ENCODE measurements around the gene BCAS4. TPM values are rescaled to one million over a fixed set of nuclear protein-coding genes. Genes with fewer than 3 reads are reported as not detected.
"Not testable (repeated sequence)": the region's sequence is repeated elsewhere in the genome, so short reads cannot be mapped to it uniquely, and the experiment has no call there.

BCAS4 gene
- total RNA-seq, 2 experiments from 2014 or later = 19.0 to 20.9 TPM

- intact Hi-C loops (cut with DNase I, micrococcal nuclease) = loop anchor here in 1 of 2 experiments (5.0 kb wide), 1 partner anchor 61 kb away; the partner anchor contains the start of gene PARD6B
- no peaks in the 10 kb centered on the region for H3K36me3 ChIP-seq (ENCODE audit: insufficient read depth, low read length)
- H3K27me3 Mint-ChIP-seq = no peaks in the 10 kb centered on the region
- ATAC-seq (ENCODE audit: poor library complexity) (no peak), DNase-seq (no peak)
- peaks cover 34% of the 10 kb centered on the region for H3K4me1 ChIP-seq (ENCODE audit: insufficient read depth, low read length)
- peak overlapping the region; percentile 85 for H3K4me3 Mint-ChIP-seq
- H3K4me3 ChIP-seq (ENCODE audit: low read length) = no peak overlapping the region
- H3K9me3 Mint-ChIP-seq = no peaks in the 10 kb centered on the region
- H3K36me3 Mint-ChIP-seq (ENCODE audit: low read depth) = peaks cover 5% of the 10 kb centered on the region
- TF ChIP-seq CTCF (IDR thresholded peaks at IDR 0.05) = no peak
- ChIA-PET POLR2A (interaction anchor here (3.1 to 4.0 kb wide), 2 partner anchors 138 to 165 kb away, joined by 47 to 157 read pairs; partner anchors contain the start of genes ADNP, DPM1 and MOCS3), CTCF (interaction anchor here (0.6 to 3.0 kb wide), 11 partner anchors 8 to 374 kb away, joined by 3 to 65 read pairs (median 5); partner anchors contain the start of genes ADNP, DPM1 and MOCS3)
- no peak overlapping the region for H3K27ac ChIP-seq (ENCODE audit: low read depth in 1 of 2, low read length in 2 of 2)
- peak overlapping the region; percentile 50 for H3K27ac Mint-ChIP-seq
- no peaks in the 10 kb centered on the region for H3K27me3 ChIP-seq (ENCODE audit: control insufficient read depth in 1 of 2, insufficient read depth in 2 of 2, low read length in 2 of 2)
- no peaks in the 10 kb centered on the region for H3K9me3 ChIP-seq (ENCODE audit: control insufficient read depth in 1 of 2, insufficient read depth in 1 of 2, low read length in 2 of 2)
- H3K4me1 Mint-ChIP-seq (ENCODE audit: low read depth) = peaks cover 15% of the 10 kb centered on the region
These were observed 1.9 kb upstream of the BCAS4 start for GRCh38 chr20:50792708-50793574.

- peak; percentile 56 for TF ChIP-seq CTCF (IDR thresholded peaks at IDR 0.05)
- POLR2A ChIA-PET = interaction anchor here (1.3 to 4.0 kb wide), 8 partner anchors 10 to 194 kb away, joined by 3 to 157 read pairs (median 6); partner anchors contain the start of genes ADNP, DPM1 and MOCS3
- peaks cover 34% of the 10 kb centered on the region for H3K4me1 ChIP-seq (ENCODE audit: insufficient read depth, low read length)
- H3K36me3 ChIP-seq (ENCODE audit: insufficient read depth, low read length); ATAC-seq (ENCODE audit: poor library complexity); H3K27me3 ChIP-seq (ENCODE audit: control insufficient read depth in 1 of 2, insufficient read depth in 2 of 2, low read length in 2 of 2); H3K4me3 ChIP-seq (ENCODE audit: low read length); H3K9me3 ChIP-seq (ENCODE audit: control insufficient read depth in 1 of 2, insufficient read depth in 1 of 2, low read length in 2 of 2); H3K27ac ChIP-seq (ENCODE audit: low read depth in 1 of 2, low read length in 2 of 2); H3K36me3 Mint-ChIP-seq (ENCODE audit: low read depth); H3K27me3 Mint-ChIP-seq; H3K9me3 Mint-ChIP-seq: not testable (repeated sequence)
- CTCF ChIA-PET = interaction anchor here (0.6 to 2.9 kb wide), 14 partner anchors 9 to 747 kb away, joined by 3 to 65 read pairs (median 4); partner anchors contain the start of genes ADNP, DPM1 and MOCS3
- Mint-ChIP-seq H3K4me1 (ENCODE audit: low read depth) (peaks cover 15% of the 10 kb centered on the region), H3K4me3 (peak overlapping the region; percentile 85), H3K27ac (peak overlapping the region; percentile 67)
- peak in 12 of 14 experiments; percentile 15 to 73 (median 39) for DNase-seq
- intact Hi-C loops (cut with DNase I, micrococcal nuclease) = loop anchor here (1.0 to 5.0 kb wide), 7 partner anchors 25 to 513 kb away; partner anchors contain the start of genes ADNP (in 1 of the 2), DPM1 (in 1 of the 2), MOCS3 (in 1 of the 2) and PARD6B (in 1 of the 2)
These were observed 1.3 kb upstream of the BCAS4 start for GRCh38 chr20:50793575-50794016.

GRCh38 chr20:50794181-50794845, 548 bp upstream of the BCAS4 start:
- Mint-ChIP-seq H3K9me3 (no peaks in the 10 kb centered on the region), H3K36me3 (ENCODE audit: low read depth) (peaks cover 10% of the 10 kb centered on the region), H3K27me3 (no peaks in the 10 kb centered on the region), H3K27ac (peak overlapping the region; percentile 78), H3K4me3 (peak overlapping the region; percentile 80), H3K4me1 (ENCODE audit: low read depth) (peaks cover 15% of the 10 kb centered on the region)
- POLR2A ChIA-PET = interaction anchor here (0.6 to 4.0 kb wide), 26 partner anchors 8 to 678 kb away, joined by 3 to 157 read pairs (median 4); partner anchors contain the start of genes ADNP, DPM1, MOCS3 and PARD6B
- Histone ChIP-seq H3K27me3 (ENCODE audit: control insufficient read depth in 1 of 2, insufficient read depth in 2 of 2, low read length in 2 of 2) (no peaks in the 10 kb centered on the region), H3K4me1 (ENCODE audit: insufficient read depth, low read length) (peaks cover 34% of the 10 kb centered on the region), H3K9me3 (ENCODE audit: control insufficient read depth in 1 of 2, insufficient read depth in 1 of 2, low read length in 2 of 2) (no peaks in the 10 kb centered on the region), H3K36me3 (ENCODE audit: insufficient read depth, low read length) (no peaks in the 10 kb centered on the region), H3K4me3 (ENCODE audit: low read length) (peak overlapping the region; percentile 56), H3K27ac (ENCODE audit: low read depth in 1 of 2, low read length in 2 of 2) (no peak overlapping the region)
- CTCF ChIA-PET = interaction anchor here (0.6 to 2.9 kb wide), 47 partner anchors 9 to 878 kb away, joined by 3 to 65 read pairs (median 5); partner anchors contain the start of genes ADNP, DPM1 and MOCS3
- intact Hi-C loops (cut with DNase I, micrococcal nuclease) = loop anchor here (1.0 to 5.0 kb wide), 7 partner anchors 24 to 512 kb away; partner anchors contain the start of genes ADNP (in 1 of the 2), DPM1 (in 1 of the 2), MOCS3 (in 1 of the 2) and PARD6B (in 1 of the 2)
- ATAC-seq (ENCODE audit: poor library complexity) (peak; percentile 1), DNase-seq (peak in 1 of 14 experiments; percentile 28)
- TF ChIP-seq CTCF (IDR thresholded peaks at IDR 0.05) = no peak

Data from CD4-positive, alpha-beta T cell (primary cell).